ENCODE data around the gene ZKSCAN4.

- TF ChIP-seq CTCF (conservative IDR thresholded peaks at IDR 0.05 in 1 of 2, IDR thresholded peaks at IDR 0.05 in 1 of 2; ENCODE audit: extremely low read depth in 1 of 2, insufficient read depth in 1 of 2, low read depth in 1 of 2, low read length in 2 of 2) = no peak
- TF ChIP-seq EZH2 (IDR thresholded peaks at IDR 0.05; ENCODE audit: borderline replicate concordance, low read length) = no peak
These were observed 40.1 kb downstream of the ZKSCAN4 start for GRCh38 chr6:28211840-28212509.

All from mammary epithelial cell (primary cell).